Common myeloid progenitor, CD34-positive (primary cell): ENCODE data around the gene IFIT2.
A peak's percentile ranks its signal among the peaks of the same experiment; 100 is the strongest.

Experiments used
- CTCF ChIA-PET: fragments of 350-600 bp; sonication (Branson Sonifier 250); formaldehyde crosslinking; loops from one replicate; lab custom pipeline; 2021; ENCODE audit warnings: antibody characterized with exemption; lab: Charles Lee
- POLR2A ChIA-PET: fragments of 350-600 bp; sonication (Branson Sonifier 250); formaldehyde crosslinking; loops from one replicate; lab custom pipeline; 2021; ENCODE audit warnings: antibody characterized with exemption; lab: Charles Lee
- DNase-seq, 3 donors: peaks; one replicate each; pipeline versions ENCODE4 v3.0.0 to v3.0.0-alpha.2; 2013
- H3K27ac ChIP-seq, 2 experiments: 1 replicate in 1 of 2; 2 replicates in 1 of 2; pipeline ENCODE4 v1.7.0; 2013; ENCODE audit warnings: inconsistent platforms in 2 of 2, low read length in 2 of 2, mild to moderate bottlenecking in 2 of 2, low read depth in 1 of 2, moderate library complexity in 1 of 2; ENCODE audit not compliant: severe bottlenecking in 2 of 2, insufficient read depth in 1 of 2, poor library complexity in 1 of 2
- H3K27me3 ChIP-seq, 5 experiments: replicated peaks in 2 of 5; 1 replicate in 3 of 5; 2 replicates in 2 of 5; pipeline versions ENCODE4 v1.6.1 to v1.7.0; 2013; ENCODE audit warnings: low read length in 4 of 5, mild to moderate bottlenecking in 2 of 5, moderate library complexity in 2 of 5, inconsistent platforms in 1 of 5; ENCODE audit not compliant: insufficient read depth in 5 of 5, control insufficient read depth in 4 of 5
- H3K36me3 ChIP-seq, 4 experiments: 1 replicate in 2 of 4; 2 replicates in 2 of 4; pipeline versions ENCODE4 v1.6.1 to v1.7.0; 2013; ENCODE audit warnings: low read length in 3 of 4, control low read depth in 1 of 4, mild to moderate bottlenecking in 1 of 4; ENCODE audit not compliant: control insufficient read depth in 4 of 4, insufficient read depth in 4 of 4
- H3K4me1 ChIP-seq, 4 experiments: 1 replicate in 3 of 4; 2 replicates in 1 of 4; pipeline versions ENCODE4 v1.6.1 to v1.7.1; 2013; ENCODE audit warnings: low read length in 3 of 4, mild to moderate bottlenecking in 3 of 4, control low read depth in 1 of 4, inconsistent platforms in 1 of 4, moderate library complexity in 1 of 4; ENCODE audit not compliant: control insufficient read depth in 4 of 4, insufficient read depth in 4 of 4; ENCODE audit errors: control extremely low read depth in 1 of 4
- H3K4me3 ChIP-seq, 7 experiments: 1 replicate in 4 of 7; 2 replicates in 3 of 7; pipeline versions ENCODE4 v1.5.1 to v1.7.0; 2013; ENCODE audit warnings: mild to moderate bottlenecking in 7 of 7, low read length in 6 of 7, moderate library complexity in 6 of 7, inconsistent platforms in 2 of 7, low read depth in 2 of 7, control low read depth in 1 of 7; ENCODE audit not compliant: insufficient read depth in 4 of 7, control insufficient read depth in 1 of 7; ENCODE audit errors: extremely low read depth in 1 of 7
- H3K9me3 ChIP-seq, 5 experiments: 1 replicate in 4 of 5; 2 replicates in 1 of 5; pipeline versions ENCODE4 v1.6.1 to v1.7.1; 2013; ENCODE audit warnings: low read length in 4 of 5, mild to moderate bottlenecking in 2 of 5, inconsistent platforms in 1 of 5, low read depth in 1 of 5, moderate library complexity in 1 of 5; ENCODE audit not compliant: control insufficient read depth in 4 of 5, insufficient read depth in 2 of 5; ENCODE audit errors: control extremely low read depth in 1 of 5
- WGBS: methylation state at CpG from one replicate; pipeline ENCODE4 v1.1.5; 2013; ENCODE audit not compliant: insufficient coverage; 5-methylcytosine and 5-hydroxymethylcytosine counted together

The IFIT2 gene

DNA sequence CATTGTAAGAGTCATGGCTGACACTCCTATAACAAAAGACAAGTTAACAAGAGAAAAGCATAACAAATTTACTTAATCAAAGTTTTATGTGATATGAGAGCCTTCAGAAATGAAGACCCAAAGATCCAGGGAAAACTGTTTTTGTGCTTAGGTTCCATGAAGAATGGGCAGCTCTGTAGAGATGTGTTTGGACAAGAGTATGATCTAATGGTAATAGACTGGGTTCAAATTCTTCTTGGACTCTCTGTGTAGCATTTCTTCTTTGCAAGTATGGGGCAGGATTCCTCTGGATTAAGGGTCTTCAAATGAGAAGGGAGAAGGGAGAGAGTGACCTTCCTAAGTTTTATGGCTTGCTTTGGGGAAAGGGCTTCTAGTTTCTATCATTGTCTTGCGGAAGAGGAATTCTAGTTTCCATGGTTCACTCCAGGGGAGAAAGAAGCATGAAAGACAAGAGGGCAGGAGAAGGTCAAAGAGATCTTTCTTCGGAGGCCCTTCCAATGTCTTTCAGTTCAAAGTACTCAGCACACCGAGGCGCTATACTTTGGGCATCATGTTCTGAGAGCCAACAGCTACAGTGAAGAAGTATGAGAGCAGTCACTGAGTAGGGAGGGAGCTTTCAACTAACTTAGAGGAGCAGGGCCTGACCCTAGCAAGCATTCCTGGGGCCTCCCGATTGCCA, 41.4 kb downstream of the IFIT2 start:
- ChIA-PET POLR2A (no interaction called here), CTCF (interaction anchor here (0.8 to 1.4 kb wide), 3 partner anchors 11 to 41 kb away, joined by 3 to 5 read pairs (median 4); partner anchors contain the start of gene IFIT2)
- no peak overlapping the region for H3K4me3 ChIP-seq
- DNase-seq, result no peak
- H3K27ac ChIP-seq, result no peak overlapping the region
- H3K27me3 ChIP-seq, result no peaks in the 10 kb centered on the region
- peaks cover 9 to 18% (median 13%) of the 10 kb centered on the region in 4 experiments for H3K36me3 ChIP-seq
- no peaks in the 10 kb centered on the region for H3K9me3 ChIP-seq
- H3K4me1 ChIP-seq, result peaks cover under 1 to 13% (median 5%) of the 10 kb centered on the region in 4 experiments
- WGBS, result 100% methylated on average over 4 of the region's 5 CpGs

DNA sequence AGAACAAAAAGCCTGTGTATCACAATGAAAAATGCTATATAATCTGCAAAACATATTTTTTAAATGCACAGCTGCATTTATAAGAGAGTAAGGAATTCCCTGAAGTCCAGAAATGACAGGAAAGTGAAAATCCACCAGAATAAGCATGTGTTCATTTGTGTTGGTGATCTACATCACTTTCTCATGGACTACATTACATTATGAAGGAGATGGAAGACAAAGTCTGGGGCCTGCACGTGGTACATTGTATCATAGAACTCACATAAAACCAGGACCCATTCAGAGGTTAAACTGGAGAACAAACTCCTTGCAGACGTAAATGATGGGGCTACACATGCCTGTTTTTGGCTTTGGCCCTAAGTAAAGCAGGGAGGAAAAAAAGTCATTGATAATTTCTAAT, 42.3 kb downstream of the IFIT2 start:
- Histone ChIP-seq H3K36me3 (peaks cover 4 to 8% (median 6%) of the 10 kb centered on the region in 4 experiments), H3K27me3 (no peaks in the 10 kb centered on the region), H3K4me3 (no peak overlapping the region), H3K4me1 (peaks cover 4 to 16% (median 7%) of the 10 kb centered on the region in 4 experiments), H3K9me3 (no peaks in the 10 kb centered on the region), H3K27ac (no peak overlapping the region)
- ChIA-PET CTCF (interaction anchor here (0.8 to 1.4 kb wide), 2 partner anchors 12 to 25 kb away, joined by 3 to 5 read pairs; no protein-coding TSS in a partner anchor), POLR2A (no interaction called here)
- no peak for DNase-seq
- WGBS, result no CpG with 5 or more reads among the region's 2 CpGs

DNA sequence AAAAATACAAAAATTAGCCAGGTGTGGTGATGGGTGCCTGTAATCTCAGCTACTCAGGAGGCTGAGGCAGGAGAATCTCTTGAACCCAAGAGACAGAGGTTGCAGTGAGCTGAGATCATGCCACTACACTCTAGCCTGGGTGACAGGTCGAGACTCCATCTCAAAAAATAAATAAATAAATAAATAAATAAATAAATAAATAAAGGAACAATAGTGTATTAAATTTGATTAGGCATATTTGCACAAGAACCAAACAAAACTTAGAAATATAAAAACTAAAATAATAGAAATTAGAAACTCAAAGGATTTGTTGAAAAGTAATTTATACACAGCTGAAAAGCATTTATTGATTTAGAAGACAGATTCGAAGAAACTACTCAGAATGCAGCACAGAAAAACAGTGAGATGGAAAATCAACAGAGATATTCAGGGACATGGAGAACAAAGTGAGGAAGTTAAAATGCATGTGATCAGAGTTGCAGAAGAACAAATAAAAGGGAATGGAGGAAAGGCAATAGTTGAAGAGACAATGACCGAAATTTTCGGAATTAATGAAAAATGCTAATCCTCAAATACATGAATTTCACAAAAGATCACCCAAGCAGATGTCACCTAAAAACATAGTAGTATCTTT, 43.6 kb downstream of the IFIT2 start:
- Histone ChIP-seq H3K27me3 (no peaks in the 10 kb centered on the region), H3K9me3 (no peaks in the 10 kb centered on the region), H3K27ac (no peak overlapping the region), H3K4me1 (peaks cover 4 to 20% (median 8%) of the 10 kb centered on the region in 4 experiments), H3K4me3 (no peak overlapping the region), H3K36me3 (peaks cover 0 to 2% (median 0%) of the 10 kb centered on the region in 4 experiments)
- no peak for DNase-seq
- WGBS, result 100% methylated on average over 1 of the region's 4 CpGs
- POLR2A ChIA-PET, result no interaction called here
- CTCF ChIA-PET, result no interaction called here

DNA sequence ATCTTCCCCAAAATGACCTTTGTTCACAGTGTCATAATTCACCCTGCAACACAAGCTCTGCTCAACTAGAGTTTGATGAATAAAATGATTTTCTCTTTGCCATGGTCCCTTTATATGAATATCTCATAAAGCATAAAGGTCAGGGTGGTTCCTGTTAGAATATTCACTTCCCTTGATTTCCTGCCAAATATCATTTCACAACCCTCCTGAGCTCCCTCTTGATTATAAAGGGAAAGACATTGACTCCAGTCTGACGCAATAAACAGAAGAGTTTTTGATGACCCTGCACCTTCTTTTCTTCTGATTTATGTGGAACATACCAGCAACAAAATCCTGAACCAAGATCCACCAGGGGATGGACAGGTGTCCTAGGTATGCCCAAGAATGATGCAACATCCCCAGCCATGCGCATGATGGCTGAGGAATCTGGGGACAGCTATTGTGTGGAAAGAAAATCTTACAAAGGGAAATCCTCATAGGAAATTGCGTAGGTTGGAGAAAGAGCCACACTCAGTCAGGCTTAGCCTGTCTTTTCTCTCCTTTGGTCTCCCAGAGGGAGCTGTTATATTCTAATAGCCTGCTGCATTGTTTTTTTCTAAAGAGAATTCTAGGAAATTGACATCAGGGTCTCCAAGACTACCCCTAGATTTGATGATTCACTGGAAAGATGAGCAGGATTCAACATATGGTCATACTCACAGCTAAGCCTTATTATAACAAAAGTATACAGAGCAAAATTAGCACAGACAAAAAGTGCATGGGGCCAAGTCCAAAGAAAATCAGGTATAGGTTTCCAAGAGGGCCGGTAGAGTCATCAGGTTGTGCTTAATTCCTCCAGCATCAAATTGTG, 44.8 kb downstream of the IFIT2 start:
- H3K27ac ChIP-seq, result no peak overlapping the region
- POLR2A ChIA-PET, result interaction anchor here (1.1 kb wide), 1 partner anchor 23 kb away, joined by 4 read pairs; no protein-coding TSS in a partner anchor
- 75% methylated on average over 4 of the region's 4 CpGs for WGBS

DNA sequence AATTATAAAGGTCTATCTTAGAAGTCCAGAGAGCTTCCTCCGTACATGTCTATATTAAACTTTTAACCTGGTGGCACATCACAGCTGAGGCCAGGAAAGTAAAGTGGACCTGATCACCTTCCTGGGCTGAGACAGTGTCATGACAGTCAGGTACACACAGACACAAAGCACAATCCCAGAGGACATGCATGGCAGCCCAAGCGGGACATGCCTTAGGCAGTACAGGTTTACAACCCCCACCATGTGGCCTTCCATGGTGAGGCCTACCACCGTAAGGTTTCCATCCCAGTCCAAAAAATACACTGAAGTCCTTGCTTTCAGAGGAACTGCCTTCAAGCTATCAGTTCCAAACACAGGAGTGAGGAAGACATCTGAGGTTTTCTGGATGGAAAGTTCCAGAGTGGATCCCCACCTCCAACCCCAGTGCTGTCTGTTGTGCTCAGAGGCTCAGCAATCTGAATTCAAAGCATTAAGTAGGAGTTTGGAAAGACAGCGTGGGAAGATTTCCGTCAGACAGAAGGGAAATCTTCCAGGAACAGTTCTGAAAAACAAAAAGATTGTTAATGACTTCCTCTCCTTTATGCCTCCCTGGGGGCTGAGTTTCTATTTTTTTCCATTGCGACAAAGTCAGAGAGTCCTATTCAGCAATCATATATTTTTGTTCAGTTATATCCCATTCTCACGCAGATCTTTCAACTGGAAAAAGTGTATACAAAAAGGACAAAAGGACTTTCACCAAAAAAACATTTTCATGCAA, 46.0 kb downstream of the IFIT2 start:
- Histone ChIP-seq H3K9me3 (no peaks in the 10 kb centered on the region), H3K4me3 (no peak overlapping the region), H3K36me3 (no peaks in the 10 kb centered on the region), H3K27ac (no peak overlapping the region), H3K4me1 (peaks cover 6 to 32% (median 20%) of the 10 kb centered on the region in 4 experiments), H3K27me3 (no peaks in the 10 kb centered on the region)
- no peak for DNase-seq
- WGBS, result 65% methylated on average over 5 of the region's 7 CpGs
- ChIA-PET CTCF (interaction anchor here (1.0 to 3.3 kb wide), 3 partner anchors 15 to 21 kb away, joined by 3 to 12 read pairs (median 4); no protein-coding TSS in a partner anchor), POLR2A (no interaction called here)

More for the DNA sequence above, 44.8 kb downstream of the IFIT2 start:
- peaks cover 6 to 31% (median 15%) of the 10 kb centered on the region in 4 experiments for H3K4me1 ChIP-seq
- no peaks in the 10 kb centered on the region for H3K27me3 ChIP-seq
- H3K9me3 ChIP-seq, result no peaks in the 10 kb centered on the region
- CTCF ChIA-PET, result interaction anchor here (1.1 to 3.3 kb wide), 2 partner anchors 14 to 23 kb away, joined by 3 to 12 read pairs; no protein-coding TSS in a partner anchor
- DNase-seq, result peak in 1 of 3 donors; percentile 27
- no peaks in the 10 kb centered on the region for H3K36me3 ChIP-seq
- no peak overlapping the region for H3K4me3 ChIP-seq

DNA sequence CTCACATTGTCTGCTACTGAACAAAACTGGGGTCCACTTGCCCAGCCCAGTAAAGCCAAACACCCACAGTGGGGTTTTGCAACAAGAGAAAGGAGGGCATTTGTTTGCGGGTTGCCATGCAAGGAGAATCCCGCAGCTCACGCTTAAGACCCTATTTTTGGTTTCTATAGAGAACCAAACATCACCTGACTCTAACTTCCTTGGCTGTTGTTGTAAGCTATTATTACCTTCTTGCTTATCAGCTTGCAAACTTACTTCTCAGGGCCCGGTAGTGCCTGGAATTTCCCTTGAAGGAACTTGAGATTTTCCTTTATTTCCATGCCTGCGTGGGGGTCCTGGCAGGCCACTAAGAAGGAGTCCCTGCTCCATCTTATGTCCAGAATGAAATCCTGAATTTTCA, 46.6 kb downstream of the IFIT2 start:
- DNase-seq, result peak in 1 of 3 donors; percentile 33
- Histone ChIP-seq H3K27me3 (no peaks in the 10 kb centered on the region), H3K27ac (no peak overlapping the region), H3K36me3 (no peaks in the 10 kb centered on the region), H3K4me3 (no peak overlapping the region), H3K4me1 (peaks cover 6 to 32% (median 21%) of the 10 kb centered on the region in 4 experiments), H3K9me3 (peaks cover 0 to under 1% (median 0%) of the 10 kb centered on the region in 5 experiments)
- WGBS, result 65% methylated on average over 5 of the region's 5 CpGs
- POLR2A ChIA-PET, result interaction anchor here (0.5 kb wide), 1 partner anchor 295 kb away, joined by 4 read pairs; no protein-coding TSS in a partner anchor
- CTCF ChIA-PET, result interaction anchor here (1.0 to 3.3 kb wide), 4 partner anchors 14 to 21 kb away, joined by 3 to 12 read pairs (median 4); no protein-coding TSS in a partner anchor
